Stimulated activated CD8-positive, alpha-beta memory T cell treated with anti-CD3 and anti-CD28 coated beads, Interleukin-7, amount 100 ng/mL, for 4 hours (primary cell): ENCODE measurements around the gene KLF16.
A peak's percentile ranks its signal among the peaks of the same experiment; 100 is the strongest.

Experiments
- DNase-seq, 2 donors: peaks; one replicate each; pipeline ENCODE4 v3.0.0-alpha.2; 2020; ENCODE audit warnings: low read depth in 2 of 2

Gene KLF16

DNA sequence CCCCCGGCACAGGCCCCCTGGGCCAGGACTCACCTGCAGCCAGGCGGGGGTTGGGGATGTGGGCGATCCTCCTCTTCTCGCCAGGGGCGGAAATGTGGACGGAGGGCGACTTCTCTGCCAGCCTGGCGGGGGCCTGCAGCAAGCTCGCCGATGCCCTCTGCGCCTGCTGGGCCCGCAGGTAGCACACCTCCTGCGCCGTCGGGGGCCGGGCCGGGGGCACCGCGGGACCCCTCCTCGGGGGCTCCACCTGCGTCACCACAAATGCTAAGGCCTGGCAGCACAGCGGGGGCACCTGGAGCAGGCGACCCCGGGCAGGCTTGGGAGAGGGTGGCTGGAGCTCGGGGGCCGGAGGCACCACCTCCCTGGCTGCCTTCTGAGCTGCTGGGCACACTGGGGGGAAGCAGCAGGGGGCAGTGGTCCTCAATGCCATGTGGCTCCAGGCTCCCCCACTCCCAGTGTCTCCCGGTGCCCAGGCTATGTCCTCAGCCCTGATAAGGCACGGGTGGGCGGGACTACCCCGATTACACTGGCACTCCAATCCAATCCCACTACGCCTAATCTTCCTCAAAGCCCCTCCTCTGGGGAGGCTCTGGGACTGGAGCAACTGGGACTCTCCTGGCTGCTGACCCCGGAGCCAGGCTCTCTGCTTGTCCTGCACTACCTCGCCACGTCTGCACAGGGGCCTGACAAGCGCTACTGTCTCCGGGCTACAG, 39.7 kb downstream of the KLF16 start:
- DNase-seq: no peak

DNA sequence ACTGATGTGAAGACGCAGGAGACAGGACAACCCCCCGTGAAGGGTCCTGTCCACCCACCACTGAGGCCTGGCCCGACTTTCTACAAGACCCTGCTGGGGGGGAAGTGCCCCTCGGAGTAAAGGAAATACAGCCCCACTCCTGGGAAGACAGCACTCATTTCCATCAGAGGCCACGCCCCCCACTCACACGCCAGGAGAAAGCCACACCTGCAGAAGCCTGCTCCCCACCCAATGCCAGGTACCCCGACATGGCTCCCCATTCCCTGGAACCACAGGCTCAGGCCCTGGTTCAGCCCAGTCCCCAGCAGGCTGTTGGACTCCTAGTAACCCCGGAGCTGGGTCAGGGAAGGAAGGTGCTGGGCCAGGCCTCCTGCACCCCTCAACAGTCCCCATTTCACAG, 40.4 kb downstream of the KLF16 start:
- DNase-seq: no peak

DNA sequence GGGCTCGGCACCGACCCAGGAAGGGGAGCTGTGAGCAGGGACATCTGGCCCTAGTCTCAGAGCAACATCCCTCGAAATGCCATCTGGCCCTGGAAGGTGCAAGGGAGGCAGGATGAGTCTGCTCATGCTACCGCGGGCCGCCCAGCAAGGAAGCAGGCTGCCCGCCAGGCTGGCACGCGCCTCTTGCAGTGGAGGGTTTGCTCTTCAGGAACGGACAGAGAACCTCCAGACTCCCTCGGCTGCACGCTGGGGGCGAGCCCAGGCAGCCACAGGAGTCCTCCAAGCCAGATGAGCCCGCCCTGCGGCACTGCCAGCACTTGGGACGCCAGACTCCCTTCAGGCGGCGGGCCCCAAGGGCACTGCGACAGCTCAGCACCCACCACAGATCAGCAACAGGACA, 41.2 kb downstream of the KLF16 start:
- no peak for DNase-seq

DNA sequence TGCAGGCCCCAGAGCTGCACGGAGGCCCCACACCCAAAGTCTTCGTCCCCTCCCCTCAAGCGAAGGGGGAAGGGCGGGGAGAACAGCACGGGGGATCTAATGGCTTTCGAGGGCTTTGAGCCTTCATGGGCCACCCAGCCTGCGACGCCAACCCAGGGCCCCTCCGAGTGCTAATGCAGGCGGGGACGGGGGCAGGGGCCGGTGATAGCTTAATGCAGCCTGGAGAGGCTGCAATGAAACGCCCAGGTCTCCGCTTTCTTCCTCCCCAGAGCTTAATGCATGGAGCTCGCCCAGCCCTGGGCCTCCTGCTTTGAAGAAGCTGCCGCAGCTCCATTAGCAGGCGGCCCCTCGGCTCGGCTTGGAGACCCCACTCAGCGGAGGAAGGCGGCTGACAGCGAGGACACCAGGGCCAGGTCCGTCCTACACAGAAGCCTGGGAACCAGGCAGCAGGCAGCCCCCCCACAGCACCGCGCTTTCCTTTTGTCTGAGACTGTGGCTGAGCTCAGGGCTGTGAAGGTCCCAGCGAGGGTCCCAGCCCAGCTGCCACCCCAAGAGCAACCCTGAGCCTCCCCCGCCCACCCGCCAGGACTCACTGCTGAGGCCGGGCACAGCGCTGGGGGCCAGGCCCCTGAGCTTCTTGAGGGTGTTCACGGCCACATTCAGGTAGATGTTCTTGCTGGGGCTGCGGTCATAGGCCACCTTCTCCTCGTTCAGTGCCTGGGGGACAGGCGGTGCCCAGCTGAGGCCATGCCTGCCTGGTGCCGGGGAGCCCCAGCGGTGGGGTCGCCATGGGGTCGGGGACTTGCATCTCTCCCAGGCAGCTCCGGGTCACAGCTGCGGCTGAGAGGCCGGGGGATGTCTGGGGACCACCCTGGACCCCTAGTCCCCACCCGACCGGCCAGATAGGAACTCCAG, 43.8 kb downstream of the KLF16 start:
- DNase-seq: no peak

DNA sequence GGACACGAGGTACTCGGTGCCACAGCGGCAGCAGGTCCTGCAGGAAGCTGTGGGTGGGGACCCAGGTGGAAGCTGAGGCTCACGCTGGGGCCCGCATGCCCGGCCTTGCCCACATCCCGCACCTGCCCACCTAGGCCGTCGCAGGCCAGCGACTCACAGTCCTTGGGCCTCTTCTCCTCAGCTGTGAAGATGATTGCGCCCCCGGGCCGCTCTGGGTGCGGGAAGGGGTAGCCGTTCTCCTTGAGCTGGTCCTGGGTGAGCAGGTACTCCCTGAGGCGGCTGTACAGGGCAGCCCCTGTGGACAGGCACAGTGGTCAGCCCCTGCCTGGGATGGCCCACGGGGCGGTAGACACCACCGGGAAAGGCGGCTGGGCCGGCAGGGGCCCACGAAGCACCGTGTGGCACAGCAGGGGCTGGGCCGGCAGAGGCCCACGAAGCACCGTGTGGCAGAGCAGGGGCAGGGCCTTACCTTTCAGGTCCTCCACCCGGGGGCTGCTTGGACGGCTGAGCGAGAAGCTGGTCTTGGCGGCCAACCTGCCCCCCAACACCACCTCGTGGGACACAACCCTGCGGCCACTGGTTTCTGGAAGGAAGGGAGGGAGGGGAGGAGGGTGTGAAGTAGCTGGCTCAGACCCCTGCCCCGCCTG, 44.7 kb downstream of the KLF16 start:
- no peak for DNase-seq

DNA sequence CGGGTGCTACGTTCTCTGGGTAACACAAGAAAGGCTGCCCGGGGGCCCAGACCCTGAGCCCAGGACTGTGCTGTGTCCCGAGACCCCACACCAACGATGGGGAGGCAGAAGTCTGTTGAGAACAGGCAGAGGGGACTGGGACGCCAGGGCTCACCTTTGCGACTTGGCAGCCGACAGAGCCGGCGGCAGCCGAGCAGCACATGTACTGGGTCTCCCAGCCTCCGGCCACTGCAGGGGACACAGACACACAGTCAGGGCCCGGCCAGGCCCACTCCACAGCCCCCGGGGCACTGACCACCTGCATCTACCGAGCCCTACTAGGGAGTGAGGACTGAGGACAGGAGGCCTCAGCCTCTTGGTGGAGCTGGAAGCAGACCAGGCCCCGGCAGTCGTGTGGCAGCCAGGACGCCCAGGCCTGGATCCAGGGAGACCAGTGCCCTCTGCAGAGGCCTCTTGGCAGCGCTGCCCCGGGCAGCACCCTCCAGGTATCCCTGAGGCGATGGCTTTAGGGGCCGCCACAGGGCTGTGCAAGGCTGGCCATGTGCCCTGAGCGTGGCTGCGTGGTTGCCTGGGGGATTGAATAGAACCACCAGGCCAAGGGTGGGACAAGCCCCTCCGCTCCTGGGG, 45.7 kb downstream of the KLF16 start:
- DNase-seq: no peak

DNA sequence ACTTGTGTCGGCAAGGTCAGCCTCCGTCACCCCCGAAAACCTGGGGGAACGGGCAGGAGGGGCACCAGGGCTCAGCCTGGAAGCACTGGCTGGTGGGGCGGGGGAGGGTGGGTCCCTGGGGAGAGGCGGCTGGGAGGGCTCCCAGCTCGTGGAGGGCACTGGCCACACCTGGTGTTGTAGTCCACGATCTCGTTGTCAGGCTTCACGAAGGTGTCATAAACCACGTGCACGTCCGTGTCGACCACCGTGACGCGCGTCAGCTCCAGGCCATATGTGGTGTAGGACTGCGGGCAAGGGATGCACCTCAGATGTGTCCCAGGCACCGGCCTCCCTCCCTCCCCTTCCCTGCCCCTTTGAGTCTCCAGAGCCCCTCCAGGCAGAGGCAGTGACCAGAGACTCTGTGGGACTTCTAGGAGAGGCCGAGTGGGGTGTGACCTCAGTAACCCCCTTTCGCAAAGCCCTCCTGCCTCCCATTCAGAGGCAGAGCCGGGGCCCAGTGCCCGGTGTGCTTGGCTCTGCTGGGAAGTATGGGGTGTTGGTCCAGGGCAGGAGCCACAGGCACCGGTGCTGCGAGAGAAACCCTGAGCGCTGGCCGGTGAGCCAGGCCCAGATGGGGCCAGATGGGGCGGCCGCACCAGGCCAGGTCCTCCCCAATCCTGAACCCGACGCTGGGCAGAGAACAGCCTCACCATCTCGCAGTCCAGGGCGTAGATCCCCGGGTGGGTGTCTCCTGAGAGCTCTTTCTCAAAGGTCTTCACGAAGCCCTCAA, 46.7 kb downstream of the KLF16 start:
- DNase-seq: no peak

DNA sequence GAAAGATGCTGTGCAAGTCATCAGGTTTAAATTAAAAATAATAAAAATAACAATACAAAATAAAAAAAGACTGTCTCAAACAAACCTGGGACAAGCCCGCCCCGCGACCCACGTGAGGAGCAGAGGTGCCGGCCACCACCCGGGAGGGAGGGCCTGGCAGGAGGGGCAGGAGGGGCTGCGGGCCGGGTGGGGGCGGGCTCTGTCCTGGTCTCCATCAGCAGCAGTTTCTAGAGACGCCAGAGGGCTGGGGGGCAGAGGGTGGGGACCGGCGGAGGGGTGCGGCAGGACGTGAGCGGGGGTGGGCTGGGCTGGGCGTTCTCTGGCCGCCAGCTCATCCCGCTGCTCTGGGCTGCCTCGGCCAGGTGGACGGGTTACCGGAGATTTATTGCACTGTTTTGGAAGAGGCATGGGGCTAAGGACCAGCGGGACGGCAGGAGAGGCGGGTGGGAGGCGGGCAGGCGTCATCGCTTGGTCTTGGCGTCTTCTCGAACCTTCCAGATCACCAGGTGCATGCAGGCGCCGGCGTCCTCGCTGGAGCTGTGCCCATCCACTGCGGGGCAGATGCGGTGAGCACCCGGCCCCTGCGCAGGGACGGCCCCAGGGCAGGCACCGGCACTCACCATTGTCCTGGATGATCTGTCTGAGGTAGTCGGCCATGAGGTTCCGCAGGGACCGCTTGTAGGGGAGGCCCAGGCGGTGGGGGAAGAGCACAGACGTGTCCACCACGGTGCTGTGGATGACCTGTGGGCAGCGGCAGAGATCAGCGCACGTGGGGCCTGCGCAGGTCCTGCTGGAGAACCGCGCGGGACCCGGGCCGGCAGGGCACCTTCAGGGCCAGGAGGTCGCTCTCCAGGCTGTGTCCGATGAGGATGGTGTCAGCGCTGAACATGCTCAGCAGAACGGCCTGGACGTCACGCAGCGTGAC, 47.5 kb downstream of the KLF16 start:
- DNase-seq: no peak

DNA sequence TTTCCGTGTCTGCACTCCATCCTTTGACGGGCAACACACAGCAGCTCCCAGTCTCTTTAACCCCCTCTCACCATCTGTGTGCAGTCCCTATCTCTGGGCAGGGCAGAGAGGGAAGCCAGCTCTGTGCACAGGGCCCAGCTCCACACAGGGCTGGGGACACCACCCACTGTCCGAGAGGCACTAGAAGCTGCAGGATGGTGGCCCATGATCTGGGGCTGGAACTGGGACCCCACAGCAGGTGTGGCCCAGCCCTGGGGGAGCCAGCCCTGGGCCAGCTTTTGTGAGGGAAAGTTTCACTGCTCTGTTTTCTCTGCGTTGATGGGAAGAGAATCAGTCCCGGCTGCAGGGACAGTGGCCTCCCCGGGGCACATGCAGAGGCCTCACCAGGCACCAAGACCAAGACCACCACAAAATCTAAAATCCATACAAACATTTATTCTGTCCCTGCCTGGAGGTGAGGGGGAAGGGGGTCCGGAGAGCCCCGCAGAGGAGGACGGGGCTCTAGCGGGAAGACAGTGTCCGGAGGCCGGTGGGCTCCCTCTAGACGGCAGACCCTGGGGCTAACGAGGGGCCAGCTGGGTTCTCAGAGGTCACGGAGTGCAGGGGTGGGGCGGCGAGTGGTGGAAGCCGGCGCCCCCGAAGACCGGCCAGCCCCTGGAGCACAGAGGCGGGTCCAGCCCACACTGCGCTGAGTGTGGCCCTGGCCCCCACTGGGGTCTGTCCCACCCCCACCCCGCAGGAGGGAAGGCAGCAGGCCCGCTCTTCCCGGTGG, 48.4 kb downstream of the KLF16 start:
- DNase-seq: no peak

DNA sequence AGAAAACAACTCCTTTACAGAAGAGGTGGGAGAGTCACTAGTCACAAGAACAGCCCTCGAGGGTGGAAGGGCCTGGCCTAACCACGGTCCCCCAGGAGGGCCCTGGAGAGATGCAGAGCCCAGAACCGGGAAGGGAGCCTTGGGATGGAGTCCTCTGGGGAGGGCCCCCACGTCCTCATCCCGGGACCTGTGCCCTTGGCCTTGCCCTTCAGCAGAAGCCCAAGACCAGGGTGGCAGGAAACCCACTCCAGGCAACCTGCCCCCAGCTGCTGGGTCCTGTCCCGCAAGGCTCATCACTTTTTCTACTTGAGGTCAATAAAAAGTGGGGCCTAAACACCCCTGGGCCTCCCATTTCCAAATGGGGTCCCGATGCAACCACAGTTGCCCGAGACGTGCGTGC, 49.0 kb downstream of the KLF16 start:
- DNase-seq: no peak

DNA sequence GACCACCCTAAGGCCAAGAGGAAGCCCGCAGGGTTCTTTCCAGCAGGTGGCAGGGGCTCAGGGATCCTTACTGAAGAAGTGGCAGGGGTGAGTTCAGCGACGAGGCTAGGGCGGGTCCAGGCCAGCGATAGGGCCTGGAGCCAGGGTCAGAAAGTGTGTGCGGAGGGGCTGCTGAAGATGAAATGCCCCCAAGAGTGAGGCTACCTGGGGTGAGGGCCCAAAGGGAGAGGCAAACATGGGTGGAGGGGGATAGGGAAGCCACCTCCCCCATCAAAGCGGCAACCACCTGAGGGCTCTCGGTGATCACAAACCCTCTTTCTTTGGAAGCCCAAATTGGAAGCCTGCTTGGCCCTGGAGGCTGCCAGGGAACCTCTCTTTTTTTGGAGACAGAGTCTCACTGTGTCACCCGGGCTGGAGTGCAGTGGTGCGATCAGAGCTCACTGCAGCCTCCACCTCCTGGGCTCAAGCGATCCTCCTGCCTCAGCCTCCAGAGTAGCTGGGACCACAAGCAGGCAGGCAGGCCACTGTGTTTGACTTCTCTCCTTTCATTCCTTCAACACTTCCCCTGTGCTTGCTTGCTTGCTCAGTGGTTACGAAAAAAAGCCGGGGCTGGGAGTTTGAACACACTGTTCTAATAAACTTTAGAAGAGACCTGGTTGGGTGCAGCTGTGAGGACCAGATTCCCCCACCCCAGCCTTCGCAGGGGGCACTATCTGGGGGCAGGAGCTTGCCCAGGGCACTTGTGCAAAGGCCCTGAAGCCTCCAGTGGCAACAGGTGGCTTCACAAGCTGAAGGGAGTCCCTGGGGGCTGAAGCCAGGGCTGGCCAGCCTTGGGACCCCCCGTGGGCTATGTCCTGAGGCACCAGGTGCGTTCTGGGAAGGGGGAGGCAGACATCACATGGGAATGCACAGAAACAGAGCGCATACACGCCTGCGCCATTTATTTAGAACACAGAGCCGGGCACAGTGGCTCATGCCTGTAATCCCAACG, 49.9 kb downstream of the KLF16 start:
- DNase-seq: no peak

DNA sequence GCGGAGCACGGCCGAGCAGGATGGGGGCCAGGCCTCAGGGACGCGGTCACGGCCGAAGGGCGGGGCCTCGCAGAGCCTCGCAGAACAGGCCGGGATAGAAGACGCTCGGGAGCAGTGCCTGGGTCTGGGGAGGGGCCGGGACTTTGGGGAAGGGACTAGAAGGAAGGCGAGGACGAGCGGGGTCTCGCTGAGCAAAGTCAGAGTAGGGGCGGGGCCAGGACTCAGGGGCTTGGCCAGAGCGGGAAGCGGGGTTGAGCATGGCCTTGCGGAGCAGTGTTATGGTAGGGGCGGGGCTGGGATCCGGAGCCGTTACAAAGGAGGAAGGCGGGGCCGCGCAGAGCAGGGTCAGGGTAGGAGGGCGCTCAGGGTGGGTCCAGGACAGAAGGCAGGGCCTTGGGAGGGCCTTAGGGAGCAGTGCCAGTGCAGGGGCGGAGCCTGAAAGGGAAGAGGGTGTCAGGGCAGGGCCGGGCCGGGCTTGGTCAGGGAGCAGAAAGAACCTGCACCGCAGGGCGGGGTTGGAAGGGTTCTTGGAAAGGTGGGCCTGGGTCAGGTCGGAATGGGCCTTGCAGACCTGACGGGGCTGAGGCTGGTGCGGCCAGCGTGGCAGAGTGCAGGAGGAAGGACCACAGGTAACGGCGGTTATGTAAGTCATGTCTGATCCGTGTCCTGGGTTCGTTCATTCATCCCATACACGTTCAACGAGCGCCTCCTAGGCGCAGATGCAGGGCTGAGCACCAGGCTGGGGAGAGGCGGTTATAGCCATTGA, 50.8 kb downstream of the KLF16 start:
- DNase-seq: peak; percentile 65 to 68

DNA sequence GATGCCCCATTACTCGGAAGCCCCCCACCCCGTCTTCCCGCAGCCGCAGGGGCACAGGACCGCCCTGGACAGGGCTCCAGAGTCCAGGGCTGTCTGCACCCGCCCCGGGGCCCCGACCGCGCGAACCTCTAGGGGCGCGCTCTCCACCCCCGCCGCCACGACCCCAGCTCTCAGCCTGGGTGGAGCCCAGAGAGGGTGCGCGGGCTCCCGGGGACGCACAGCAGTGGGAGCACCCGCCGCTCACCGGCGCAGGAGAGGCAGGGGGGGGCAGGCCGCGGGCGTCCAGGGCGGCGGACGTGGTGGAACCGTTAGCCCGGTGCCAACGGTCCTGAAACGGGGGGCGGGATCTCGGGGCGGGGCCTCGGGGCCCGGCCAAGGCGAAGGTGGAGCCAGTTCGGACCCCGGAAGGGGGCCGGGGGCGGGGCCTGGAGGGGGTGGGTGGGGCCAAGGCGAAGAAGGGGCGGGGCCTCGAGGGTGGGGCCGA, 51.4 kb downstream of the KLF16 start, which contains the start of gene ATP8B3:
Gene ATP8B3, minus strand, starts transcription at position 335 of the 484 bp plus-strand sequence. CDS start 540 bp downstream, outside the sequence.
- DNase-seq: peak; percentile 32 to 66

DNA sequence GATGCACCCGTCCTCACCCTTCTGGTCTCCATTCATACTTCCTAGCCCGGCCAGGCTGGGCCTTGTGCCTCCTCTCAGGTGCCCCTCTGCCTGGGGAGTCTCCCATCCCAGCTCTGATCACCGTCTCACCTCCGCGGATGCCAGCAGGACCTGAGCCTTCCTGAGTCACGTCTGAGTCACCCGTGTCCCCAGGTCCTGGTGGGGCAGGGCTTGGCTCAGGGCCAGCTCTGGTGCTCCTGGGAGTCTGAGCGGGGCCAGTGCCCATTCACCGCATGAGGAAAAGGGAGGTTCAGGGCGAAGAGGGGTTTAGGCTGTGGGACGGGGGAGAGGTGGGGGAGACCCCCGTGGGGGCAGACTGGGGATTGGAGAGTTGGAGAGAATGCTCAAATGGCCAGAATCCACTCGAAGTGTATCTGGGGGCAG, 51.9 kb downstream of the KLF16 start:
- peak; percentile 24 to 26 for DNase-seq

DNA sequence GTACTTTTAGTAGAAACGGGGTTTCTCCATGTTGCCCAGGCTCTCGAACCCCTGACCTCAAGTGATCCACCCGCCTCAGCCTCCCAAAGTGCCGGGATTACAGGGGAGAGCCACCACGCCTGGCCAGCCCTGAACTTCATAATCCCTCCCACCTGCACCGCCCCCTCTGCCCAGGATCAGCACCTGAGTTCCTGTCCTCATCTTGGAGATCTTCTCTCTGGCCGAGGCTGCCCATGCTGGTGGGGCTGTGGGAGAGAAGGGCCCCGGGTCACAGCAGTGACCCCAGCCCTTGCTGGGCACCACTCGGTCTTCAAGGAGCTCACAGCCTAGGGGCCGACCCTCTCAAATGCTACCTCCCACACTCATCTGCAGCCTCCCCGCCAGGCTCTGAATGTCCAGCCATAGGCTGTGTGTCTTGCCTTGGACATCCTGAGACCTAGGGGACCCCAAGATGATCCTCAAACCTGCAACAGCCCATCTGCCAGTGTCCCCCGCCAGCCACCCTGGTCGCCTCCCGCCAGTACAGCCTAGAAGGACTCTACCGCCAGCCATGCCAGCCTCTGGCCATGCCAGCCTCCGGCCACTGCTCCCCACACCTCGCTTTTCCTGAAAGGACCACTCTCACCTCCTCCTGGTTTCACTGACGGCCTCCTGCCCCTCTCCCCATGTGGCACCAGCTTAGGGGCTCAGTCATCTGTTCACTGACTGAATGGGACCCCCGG, 52.8 kb downstream of the KLF16 start:
- DNase-seq: no peak

DNA sequence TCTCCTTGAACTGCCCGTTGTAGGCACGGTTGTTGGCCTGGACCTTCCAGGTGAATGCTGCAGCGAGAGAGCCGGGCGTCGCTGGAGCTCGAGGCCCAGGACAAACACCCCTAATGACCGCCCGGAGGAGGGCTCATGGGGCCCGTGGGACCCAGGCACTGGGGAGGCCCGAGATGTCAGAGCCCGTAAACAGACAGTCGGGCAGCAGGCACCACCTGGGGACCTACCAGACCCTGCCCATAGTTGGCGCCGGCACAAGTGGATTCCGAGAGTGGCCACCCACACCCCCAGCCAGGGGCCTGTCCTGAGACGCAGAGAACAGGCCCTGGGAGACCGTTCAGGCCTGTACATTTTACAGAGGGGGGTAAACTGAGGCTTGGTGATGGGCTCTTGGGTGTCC, 53.7 kb downstream of the KLF16 start:
- no peak for DNase-seq

DNA sequence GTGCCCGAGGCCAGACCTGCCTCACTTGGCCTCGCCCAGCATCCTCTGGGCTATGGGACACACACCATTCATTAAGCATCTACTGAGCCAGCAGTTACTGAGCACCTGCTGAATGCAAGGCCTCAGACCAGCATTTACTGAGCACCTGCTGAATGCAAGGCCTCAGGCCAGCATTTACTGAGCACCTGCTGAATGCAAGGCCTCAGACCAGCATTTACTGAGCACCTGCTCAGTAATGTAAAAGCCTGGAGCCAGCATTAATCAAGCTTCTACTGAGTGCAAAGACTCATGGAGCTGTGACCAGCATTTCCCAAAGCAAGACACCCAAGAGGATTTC, 55.0 kb downstream of the KLF16 start:
- no peak for DNase-seq
